Measurements from ENCODE around the gene SYNE1. TPM values are rescaled to one million over a fixed set of nuclear protein-coding genes. Genes with fewer than 3 reads are reported as not detected.
A peak's percentile ranks its signal among the peaks of the same experiment; 100 is the strongest.

Gene SYNE1
- total and polyA plus RNA-seq, 8 donors: 24.4 to 56.2 (median 49.2) TPM

DNA sequence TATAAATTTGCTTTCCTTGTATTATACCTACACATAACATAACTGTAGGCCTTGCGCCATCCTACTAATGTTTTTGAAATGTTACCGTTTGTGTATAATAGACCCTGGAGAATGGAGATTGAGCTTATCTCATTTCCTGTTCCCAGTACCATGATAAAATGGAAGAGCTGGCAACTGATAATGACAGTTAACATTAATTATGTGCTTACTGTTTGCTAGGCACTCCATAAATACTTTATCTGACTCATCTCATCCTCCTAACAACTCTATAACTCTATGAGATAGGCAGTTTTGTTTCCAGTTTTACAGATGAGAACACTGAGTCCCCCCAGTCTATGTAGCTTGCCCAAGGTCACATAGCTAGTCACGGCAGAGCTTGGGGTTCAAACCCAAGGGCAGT, 396.7 kb downstream of the SYNE1 start:
- TF ChIP-seq CTCF (IDR thresholded peaks at IDR 0.05): no peak
- 50 to 58% methylated on average over 3 of the region's 3 CpGs for WGBS, 2 donors
- intact Hi-C loops (cut with DNase I): no loop called here
- H3K9me3 ChIP-seq: no peaks in the 10 kb centered on the region
- peak overlapping the region; percentile 35 to 83 (median 62) for H3K27ac ChIP-seq
- H3K27me3 ChIP-seq: no peaks in the 10 kb centered on the region
- H3K4me3 ChIP-seq: no peak overlapping the region
- peaks cover 15 to 26% (median 22%) of the 10 kb centered on the region in 3 donors for H3K4me1 ChIP-seq
- FAIRE-seq (no peak), ATAC-seq (peak in 3 of 4 donors; percentile 4 to 23 (median 21)), DNase-seq (no peak)
- peaks cover 0 to 37% (median 5%) of the 10 kb centered on the region in 3 donors for H3K36me3 ChIP-seq

DNA sequence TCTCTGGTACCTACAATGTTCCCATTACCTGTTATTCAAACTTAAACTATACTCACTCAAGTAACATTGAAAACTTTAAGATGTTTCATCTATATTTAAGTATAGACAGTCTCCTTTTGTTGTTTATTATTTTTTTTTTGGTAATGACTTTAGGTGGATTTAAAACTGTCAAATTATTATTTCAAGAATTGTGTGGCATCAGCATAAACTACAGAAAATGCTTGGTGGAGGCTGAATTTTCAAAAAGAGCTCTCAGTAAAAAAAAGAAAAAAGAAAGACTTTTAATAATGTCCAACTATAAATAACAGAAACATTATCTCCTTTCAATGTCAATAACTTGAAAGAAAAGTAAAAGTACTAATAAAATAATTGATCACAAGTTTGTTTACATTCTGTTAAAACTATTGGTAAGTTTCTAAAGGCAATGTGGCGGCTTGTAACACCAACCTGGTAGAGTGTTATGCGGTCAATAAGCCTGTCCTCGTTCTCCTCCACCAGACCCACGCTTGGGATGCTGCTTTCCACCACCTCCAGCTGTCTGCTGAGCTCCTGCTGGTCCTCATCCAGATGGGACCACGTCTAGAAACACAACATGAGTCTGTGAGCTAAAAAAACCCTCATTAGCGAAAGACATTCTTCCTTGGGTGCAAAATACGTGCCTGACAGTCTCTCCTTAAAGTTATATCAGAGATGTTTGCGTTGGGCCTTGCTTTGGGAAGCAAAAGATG, 400.6 kb downstream of the SYNE1 start:
- Histone ChIP-seq H3K27ac (no peak overlapping the region), H3K36me3 (peaks cover 0 to 44% (median 11%) of the 10 kb centered on the region in 3 donors), H3K9me3 (no peaks in the 10 kb centered on the region), H3K27me3 (no peaks in the 10 kb centered on the region), H3K4me3 (no peak overlapping the region), H3K4me1 (peaks cover 9 to 15% (median 12%) of the 10 kb centered on the region in 3 donors)
- DNase-seq (no peak), ATAC-seq (no peak), FAIRE-seq (no peak)
- TF ChIP-seq CTCF (IDR thresholded peaks at IDR 0.05): no peak
- 91 to 93% methylated on average over 8 of the region's 8 CpGs for WGBS, 2 donors
- intact Hi-C loops (cut with DNase I): no loop called here

GRCh38 chr6:152233547-152234320, 403.4 kb downstream of the SYNE1 start:
- no peak overlapping the region for H3K27ac ChIP-seq
- WGBS, 2 donors: 93 to 96% methylated on average over 17 of the region's 17 CpGs
- peaks cover 0 to 12% (median 5%) of the 10 kb centered on the region in 3 donors for H3K4me1 ChIP-seq
- peaks cover 0 to 47% (median 7%) of the 10 kb centered on the region in 3 donors for H3K36me3 ChIP-seq
- ATAC-seq (no peak), FAIRE-seq (no peak), DNase-seq (no peak)
- H3K27me3 ChIP-seq: no peaks in the 10 kb centered on the region
- H3K4me3 ChIP-seq: no peak overlapping the region
- TF ChIP-seq CTCF (IDR thresholded peaks at IDR 0.05): no peak
- intact Hi-C loops (cut with DNase I): no loop called here
- H3K9me3 ChIP-seq: no peaks in the 10 kb centered on the region

DNA sequence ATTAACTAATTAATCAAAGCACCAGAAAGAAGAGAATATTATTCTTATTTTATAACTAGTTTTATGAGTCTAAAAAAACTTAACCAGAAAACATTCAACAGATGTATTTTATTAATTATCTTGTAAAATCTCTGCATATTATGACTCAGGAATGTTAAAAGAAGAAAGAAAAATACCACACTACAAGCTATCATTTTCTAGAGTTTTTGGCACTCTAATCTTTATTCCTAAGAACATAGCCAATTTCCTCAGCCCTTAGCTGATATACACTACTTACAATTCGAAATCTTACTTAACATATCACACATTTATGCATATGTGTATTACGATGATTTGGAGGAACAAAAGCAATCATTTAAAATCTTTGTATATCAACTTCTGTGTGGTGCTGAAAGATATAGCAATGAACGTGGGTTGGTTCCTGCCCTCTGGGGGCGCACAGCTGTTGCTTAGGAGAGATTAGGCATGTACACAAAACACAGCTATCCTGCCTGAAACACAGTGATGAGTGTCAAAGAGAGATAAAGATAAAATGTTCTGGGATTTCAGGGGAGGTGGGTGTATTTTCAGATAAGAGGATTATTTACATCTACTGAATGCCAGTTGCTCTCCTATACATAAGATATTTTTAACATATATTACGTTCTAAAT, 404.5 kb downstream of the SYNE1 start:
- DNase-seq (no peak), FAIRE-seq (no peak), ATAC-seq (peak in 3 of 4 donors; percentile 56 to 75 (median 59))
- WGBS, 2 donors: 38 to 42% methylated on average over 5 of the region's 5 CpGs
- intact Hi-C loops (cut with DNase I): no loop called here
- Histone ChIP-seq H3K27me3 (no peaks in the 10 kb centered on the region), H3K4me3 (no peak overlapping the region), H3K9me3 (no peaks in the 10 kb centered on the region), H3K27ac (no peak overlapping the region), H3K4me1 (peaks cover 0 to 12% (median 5%) of the 10 kb centered on the region in 3 donors), H3K36me3 (peaks cover 0 to 42% (median 7%) of the 10 kb centered on the region in 3 donors)
- TF ChIP-seq CTCF (IDR thresholded peaks at IDR 0.05): no peak
